Epithelial cell of proximal tubule (primary cell): Measurements from ENCODE around the gene CST9. TPM values are rescaled to one million over a fixed set of nuclear protein-coding genes. Genes with fewer than 3 reads are reported as not detected.

Experiments
- DNase-seq: peaks from one replicate; pipeline ENCODE4 v3.0.0-alpha.2; 2011; ENCODE audit warnings: low read depth
- H3K4me3 ChIP-seq: 2 replicates; pipeline ENCODE4 v1.5.1; 2011; ENCODE audit warnings: low read depth, mild to moderate bottlenecking, low read length
- CTCF ChIP-seq: conservative IDR thresholded peaks from 2 replicates; pipeline ENCODE4 v1.5.1; 2012; ENCODE audit warnings: low read depth, mild to moderate bottlenecking, low read length
- total RNA-seq: library from RNA; depleted of rRNA; stranded (reverse); fragments of >200 nt; gene quantifications from 2 replicates; pipeline ENCODE4 v1.2.3, GENCODE V29; 2015

CST9 gene
- total RNA-seq, 1 donor from 2014 or later: not detected

GRCh38 chr20:23569570-23569969, 36.1 kb downstream of the CST9 start:
- DNase-seq: no peak
- no peak overlapping the region for H3K4me3 ChIP-seq
- no peak for TF ChIP-seq CTCF

DNA sequence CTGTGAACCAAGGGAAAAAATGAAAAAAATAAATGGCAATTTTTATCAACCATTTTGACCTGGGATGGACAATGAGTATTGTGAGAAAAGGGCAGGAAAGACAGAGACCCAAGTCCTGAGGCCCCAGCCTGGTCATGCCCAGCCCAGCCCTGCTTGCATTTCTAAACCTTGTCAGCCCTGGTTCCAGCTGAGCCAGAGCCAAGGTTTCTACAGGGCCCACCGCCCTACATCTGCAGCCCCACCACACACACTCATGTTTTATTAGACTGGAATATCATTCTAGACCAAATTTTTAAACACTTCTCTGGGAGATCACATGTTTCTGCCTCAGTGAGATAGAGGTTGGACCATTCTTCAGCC, 36.8 kb downstream of the CST9 start:
- no peak for DNase-seq
- H3K4me3 ChIP-seq: no peak overlapping the region
- no peak for TF ChIP-seq CTCF

- DNase-seq: no peak
- TF ChIP-seq CTCF: no peak
- no peak within 1 kb of the TSS for H3K4me3 ChIP-seq
Measured at GRCh38 chr20:23568320-23568970, 37.3 kb downstream of the CST9 start, which contains the start of gene CST9L. TSS of gene CST9L (minus strand) at chr20:23568484. CDS start at chr20:23568450, 34 bp downstream.

- no peak overlapping the region for H3K4me3 ChIP-seq
- no peak for TF ChIP-seq CTCF
- DNase-seq: no peak
Measured at GRCh38 chr20:23566199-23566932, 39.4 kb downstream of the CST9 start.

GRCh38 chr20:23565503-23566045, 40.1 kb downstream of the CST9 start:
- no peak overlapping the region for H3K4me3 ChIP-seq
- no peak for TF ChIP-seq CTCF
- no peak for DNase-seq

DNA sequence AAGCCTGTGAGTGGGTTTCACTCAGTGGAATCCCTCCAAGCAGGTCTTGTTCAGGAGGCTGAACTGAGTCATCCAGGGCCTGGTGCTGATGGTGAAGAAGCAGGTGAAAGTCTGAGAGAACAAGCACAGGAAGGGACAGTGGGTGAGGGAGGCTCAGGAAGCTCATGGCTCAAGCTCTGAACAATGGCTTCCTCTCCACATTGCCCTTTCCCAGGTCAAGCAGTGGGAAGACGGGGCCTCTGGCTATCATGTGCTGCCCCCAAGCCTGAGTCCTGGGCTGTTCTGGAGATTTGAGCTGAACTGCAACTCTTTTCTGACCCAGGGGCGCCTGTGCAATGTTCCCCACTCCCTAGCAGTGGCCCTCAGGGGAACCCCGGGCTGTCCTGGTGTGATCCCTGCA, 40.8 kb downstream of the CST9 start:
- H3K4me3 ChIP-seq: no peak overlapping the region
- no peak for DNase-seq
- no peak for TF ChIP-seq CTCF
